IPS-18a (cell line): ENCODE data around the gene STAM2.

ENCODE experiments used
- H3K27ac ChIP-seq: one replicate; pipeline ENCODE4 v1.5.1; 2013; ENCODE audit warnings: low read length
- H3K27me3 ChIP-seq: one replicate; pipeline ENCODE4 v1.6.1; 2013; ENCODE audit warnings: mild to moderate bottlenecking, low read length; ENCODE audit not compliant: control insufficient read depth, insufficient read depth
- H3K36me3 ChIP-seq: one replicate; pipeline ENCODE4 v1.6.1; 2013; ENCODE audit warnings: low read depth, low read length; ENCODE audit not compliant: control insufficient read depth
- H3K4me1 ChIP-seq: one replicate; pipeline ENCODE4 v1.6.1; 2013; ENCODE audit warnings: low read depth, low read length; ENCODE audit not compliant: control insufficient read depth
- H3K4me3 ChIP-seq: one replicate; pipeline ENCODE4 v1.5.1; 2013; ENCODE audit warnings: low read length
- H3K9ac ChIP-seq: one replicate; pipeline ENCODE4 v1.6.1; 2013; ENCODE audit warnings: mild to moderate bottlenecking, low read length, moderate library complexity
- H3K9me3 ChIP-seq: one replicate; pipeline ENCODE4 v1.6.1; 2013; ENCODE audit warnings: low read depth, low read length; ENCODE audit not compliant: control insufficient read depth

STAM2 gene

GRCh38 chr2:152086231-152086630 is 89.3 kb downstream of the STAM2 start:
- H3K36me3 ChIP-seq = no peaks in the 10 kb centered on the region
- no peak overlapping the region for H3K9ac ChIP-seq
- H3K4me3 ChIP-seq = no peak overlapping the region
- H3K4me1 ChIP-seq = no peaks in the 10 kb centered on the region
- H3K27ac ChIP-seq = no peak overlapping the region
- no peaks in the 10 kb centered on the region for H3K27me3 ChIP-seq
- no peaks in the 10 kb centered on the region for H3K9me3 ChIP-seq

- Histone ChIP-seq H3K36me3 (no peaks in the 10 kb centered on the region), H3K27me3 (no peaks in the 10 kb centered on the region), H3K9ac (no peak overlapping the region), H3K27ac (no peak overlapping the region), H3K4me1 (no peaks in the 10 kb centered on the region), H3K4me3 (no peak overlapping the region), H3K9me3 (no peaks in the 10 kb centered on the region)
These were observed 91.5 kb downstream of the STAM2 start for GRCh38 chr2:152084076-152084475.

- H3K36me3 ChIP-seq = no peaks in the 10 kb centered on the region
- H3K4me1 ChIP-seq = no peaks in the 10 kb centered on the region
- no peaks in the 10 kb centered on the region for H3K27me3 ChIP-seq
- H3K27ac ChIP-seq = no peak overlapping the region
- H3K9ac ChIP-seq = no peak overlapping the region
- no peak overlapping the region for H3K4me3 ChIP-seq
- H3K9me3 ChIP-seq = no peaks in the 10 kb centered on the region
These were observed 92.2 kb downstream of the STAM2 start for GRCh38 chr2:152083202-152083875.

GRCh38 chr2:152078662-152079061 is 96.9 kb downstream of the STAM2 start:
- H3K27me3 ChIP-seq = no peaks in the 10 kb centered on the region
- H3K27ac ChIP-seq = no peak overlapping the region
- no peaks in the 10 kb centered on the region for H3K4me1 ChIP-seq
- no peak overlapping the region for H3K9ac ChIP-seq
- H3K4me3 ChIP-seq = no peak overlapping the region
- no peaks in the 10 kb centered on the region for H3K36me3 ChIP-seq
- H3K9me3 ChIP-seq = no peaks in the 10 kb centered on the region

- no peak overlapping the region for H3K27ac ChIP-seq
- no peaks in the 10 kb centered on the region for H3K9me3 ChIP-seq
- H3K36me3 ChIP-seq = no peaks in the 10 kb centered on the region
These were observed 97.5 kb downstream of the STAM2 start for GRCh38 chr2:152078023-152078422.

GRCh38 chr2:152075461-152076050 is 100.0 kb downstream of the STAM2 start:
- no peaks in the 10 kb centered on the region for H3K27me3 ChIP-seq
- no peak overlapping the region for H3K9ac ChIP-seq
- no peak overlapping the region for H3K4me3 ChIP-seq
- no peak overlapping the region for H3K27ac ChIP-seq
- no peaks in the 10 kb centered on the region for H3K36me3 ChIP-seq
- H3K9me3 ChIP-seq = no peaks in the 10 kb centered on the region
- no peaks in the 10 kb centered on the region for H3K4me1 ChIP-seq

More at GRCh38 chr2:152078023-152078422, 97.5 kb downstream of the STAM2 start:
- Histone ChIP-seq H3K27me3 (no peaks in the 10 kb centered on the region), H3K4me3 (no peak overlapping the region), H3K4me1 (no peaks in the 10 kb centered on the region), H3K9ac (no peak overlapping the region)

- no peaks in the 10 kb centered on the region for H3K36me3 ChIP-seq
- no peak overlapping the region for H3K27ac ChIP-seq
- H3K9me3 ChIP-seq = no peaks in the 10 kb centered on the region
- H3K4me3 ChIP-seq = no peak overlapping the region
- H3K27me3 ChIP-seq = no peaks in the 10 kb centered on the region
- H3K9ac ChIP-seq = no peak overlapping the region
- no peaks in the 10 kb centered on the region for H3K4me1 ChIP-seq
These were observed 103.6 kb downstream of the STAM2 start for GRCh38 chr2:152072011-152072410.

GRCh38 chr2:152071518-152071917 is 104.0 kb downstream of the STAM2 start:
- Histone ChIP-seq H3K36me3 (no peaks in the 10 kb centered on the region), H3K9me3 (no peaks in the 10 kb centered on the region), H3K27me3 (no peaks in the 10 kb centered on the region), H3K9ac (no peak overlapping the region), H3K4me1 (no peaks in the 10 kb centered on the region), H3K4me3 (no peak overlapping the region), H3K27ac (no peak overlapping the region)

GRCh38 chr2:152071092-152071491 is 104.5 kb downstream of the STAM2 start:
- H3K27me3 ChIP-seq = no peaks in the 10 kb centered on the region
- no peaks in the 10 kb centered on the region for H3K9me3 ChIP-seq
- no peak overlapping the region for H3K27ac ChIP-seq
- no peak overlapping the region for H3K9ac ChIP-seq
- no peak overlapping the region for H3K4me3 ChIP-seq
- no peaks in the 10 kb centered on the region for H3K36me3 ChIP-seq
- no peaks in the 10 kb centered on the region for H3K4me1 ChIP-seq

- Histone ChIP-seq H3K9ac (no peak overlapping the region), H3K27ac (no peak overlapping the region), H3K4me1 (peaks cover 3% of the 10 kb centered on the region), H3K9me3 (no peaks in the 10 kb centered on the region), H3K36me3 (no peaks in the 10 kb centered on the region), H3K27me3 (no peaks in the 10 kb centered on the region), H3K4me3 (no peak overlapping the region)
These were observed 107.3 kb downstream of the STAM2 start for GRCh38 chr2:152068226-152068625.

- Histone ChIP-seq H3K4me1 (peaks cover 4% of the 10 kb centered on the region), H3K27me3 (no peaks in the 10 kb centered on the region)
These were observed 107.7 kb downstream of the STAM2 start for GRCh38 chr2:152067823-152068222.

More at GRCh38 chr2:152067823-152068222, 107.7 kb downstream of the STAM2 start:
- no peak overlapping the region for H3K9ac ChIP-seq
- no peak overlapping the region for H3K27ac ChIP-seq
- no peak overlapping the region for H3K4me3 ChIP-seq
- no peaks in the 10 kb centered on the region for H3K9me3 ChIP-seq
- H3K36me3 ChIP-seq = no peaks in the 10 kb centered on the region
